HG02973 (cell line): Measurements from ENCODE around the gene BMPR2.
"Not testable (repeated sequence)": the region's sequence is repeated elsewhere in the genome, so short reads cannot be mapped to it uniquely, and the experiment has no call there.

ENCODE experiments used
- ATAC-seq: cut with Tn5 transposase; IDR thresholded peaks from one replicate; pipeline ENCODE4 v1.9.1; 2021; ENCODE audit warnings: moderate library complexity; ENCODE audit not compliant: unreplicated experiment

Gene BMPR2

GRCh38 chr2:202444000-202444399, 67.9 kb downstream of the BMPR2 start:
- ATAC-seq = no peak

GRCh38 chr2:202449344-202449743, 73.2 kb downstream of the BMPR2 start:
- ATAC-seq = no peak

GRCh38 chr2:202450785-202451184, 74.7 kb downstream of the BMPR2 start:
- no peak for ATAC-seq

GRCh38 chr2:202452744-202453143, 76.6 kb downstream of the BMPR2 start:
- ATAC-seq = no peak

GRCh38 chr2:202454536-202454935, 78.4 kb downstream of the BMPR2 start:
- ATAC-seq = no peak

- ATAC-seq = no peak
Observed at GRCh38 chr2:202455114-202455513, 79.0 kb downstream of the BMPR2 start.

- no peak for ATAC-seq
Observed at GRCh38 chr2:202460119-202460518, 84.0 kb downstream of the BMPR2 start.

GRCh38 chr2:202479090-202479489, 103.0 kb downstream of the BMPR2 start:
- ATAC-seq = no peak

- no peak for ATAC-seq
Observed at GRCh38 chr2:202479610-202480009, 103.5 kb downstream of the BMPR2 start.

- ATAC-seq = no peak
Observed at GRCh38 chr2:202486351-202486750, 110.2 kb downstream of the BMPR2 start.

- no peak for ATAC-seq
Observed at GRCh38 chr2:202488671-202489070, 112.5 kb downstream of the BMPR2 start.

- ATAC-seq = no peak
Observed at GRCh38 chr2:202490479-202490878, 114.4 kb downstream of the BMPR2 start.

GRCh38 chr2:202491514-202491913, 115.4 kb downstream of the BMPR2 start:
- ATAC-seq = no peak

- no peak for ATAC-seq
Observed at GRCh38 chr2:202494300-202495229, 118.4 kb downstream of the BMPR2 start.

- ATAC-seq = no peak
Observed at GRCh38 chr2:202495230-202495604, 119.1 kb downstream of the BMPR2 start.

GRCh38 chr2:202496835-202497472, 120.8 kb downstream of the BMPR2 start:
- not testable (repeated sequence) for ATAC-seq

GRCh38 chr2:202497473-202497866, 121.3 kb downstream of the BMPR2 start:
- not testable (repeated sequence) for ATAC-seq

- not testable (repeated sequence) for ATAC-seq
Observed at GRCh38 chr2:202499841-202500240, 123.7 kb downstream of the BMPR2 start.

- ATAC-seq = not testable (repeated sequence)
Observed at GRCh38 chr2:202503276-202503675, 127.1 kb downstream of the BMPR2 start.

- ATAC-seq = no peak
Observed at GRCh38 chr2:202508686-202509085, 132.6 kb downstream of the BMPR2 start.

GRCh38 chr2:202510911-202511310, 134.8 kb downstream of the BMPR2 start:
- ATAC-seq = no peak

- ATAC-seq = no peak
Observed at GRCh38 chr2:202512176-202512575, 136.0 kb downstream of the BMPR2 start.
